Measurements from ENCODE around the gene PADI2. TPM values are rescaled to one million over a fixed set of nuclear protein-coding genes. Genes with fewer than 3 reads are reported as not detected.

PADI2 gene
- total and polyA plus RNA-seq, 2 experiments from 2014 or later = 1.7 to 4.3 TPM

GRCh38 chr1:17045150-17045549, 74.1 kb downstream of the PADI2 start (continued):
- TF ChIP-seq REST (IDR thresholded peaks at IDR 0.05; ENCODE audit: unreplicated experiment) (no peak), EZH2 (IDR thresholded peaks at IDR 0.05; ENCODE audit: low read depth, unreplicated experiment) (no peak), ZNF331 (CRISPR knock-in tag; IDR thresholded peaks at IDR 0.05; ENCODE audit: low read depth) (no peak), JUNB (IDR thresholded peaks at IDR 0.05; ENCODE audit: unreplicated experiment) (no peak), EZH2phosphoT487 (IDR thresholded peaks at IDR 0.05; ENCODE audit: unreplicated experiment) (no peak), POLR2AphosphoS5 (IDR thresholded peaks at IDR 0.05; ENCODE audit: low read depth) (no peak)

DNA sequence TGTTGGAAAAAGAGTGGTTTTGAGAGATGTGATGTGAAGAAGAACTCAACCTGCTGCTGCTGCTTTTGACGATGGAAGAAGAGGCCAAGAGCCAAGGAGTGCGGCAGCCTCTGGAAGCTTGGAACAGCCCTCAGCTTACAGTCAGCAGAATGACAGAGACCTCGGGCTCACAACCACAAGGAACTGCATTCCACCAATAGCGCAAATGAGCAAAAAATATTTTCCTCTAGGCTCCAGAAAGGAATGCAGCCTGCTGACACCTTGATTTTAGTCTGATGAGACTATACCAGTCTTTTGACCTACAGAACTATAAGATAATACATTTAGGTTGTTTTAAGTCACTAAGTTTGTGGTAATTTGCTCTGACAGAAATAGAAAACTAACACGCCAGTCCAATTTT, 75.6 kb downstream of the PADI2 start:
- Histone ChIP-seq H4K20me1 (replicated peaks; ENCODE audit: insufficient read depth) (peaks cover 10% of the 10 kb centered on the region), H3K9me2 (ENCODE audit: insufficient read depth) (no peaks in the 10 kb centered on the region), H3K27me3 (ENCODE audit: insufficient read depth) (no peaks in the 10 kb centered on the region), H3K79me2 (replicated peaks; ENCODE audit: insufficient read depth) (peaks cover 18% of the 10 kb centered on the region), H3K4me2 (no peak overlapping the region), H3K4me1 (ENCODE audit: insufficient read depth) (no peaks in the 10 kb centered on the region), H2AFZ (no peak overlapping the region), H3K27ac (ENCODE audit: low read depth) (no peak overlapping the region), H3F3A (replicated peaks; ENCODE audit: low read depth) (peaks cover 14% of the 10 kb centered on the region), H3K4me3 (no peak overlapping the region), H3K36me3 (ENCODE audit: insufficient read depth) (peaks cover 27% of the 10 kb centered on the region)
- no peaks in the 10 kb centered on the region for H3K9me3 Mint-ChIP-seq
- H3K36me3 Mint-ChIP-seq (ENCODE audit: low read depth) = peaks cover 40% of the 10 kb centered on the region; the same call in 2 of the 3 replicates
- H3K27ac Mint-ChIP-seq = no peak overlapping the region
- H3K4me1 Mint-ChIP-seq = peaks cover 4% of the 10 kb centered on the region; the same call in 2 of the 3 replicates
- no peak for TF ChIP-seq CREB1 (CRISPR knock-in tag; IDR thresholded peaks at IDR 0.05; ENCODE audit: low read depth)
- TF ChIP-seq ZNF331 (CRISPR knock-in tag; IDR thresholded peaks at IDR 0.05; ENCODE audit: low read depth) = no peak
- no peak for TF ChIP-seq ZNF114 (CRISPR knock-in tag; IDR thresholded peaks at IDR 0.05)
- no peak for ATAC-seq
- H3K4me3 Mint-ChIP-seq = no peak overlapping the region
- no peak for DNase-seq (ENCODE audit: low spot score)
- H3K27me3 Mint-ChIP-seq (ENCODE audit: insufficient read depth, low read depth, poor library complexity) = peaks cover 2% of the 10 kb centered on the region

GRCh38 chr1:17040135-17040534, 79.1 kb downstream of the PADI2 start:
- Histone ChIP-seq H3K4me1 (ENCODE audit: insufficient read depth) (peaks cover 12% of the 10 kb centered on the region), H4K20me1 (replicated peaks; ENCODE audit: insufficient read depth) (peaks cover 9% of the 10 kb centered on the region), H3K79me2 (replicated peaks; ENCODE audit: insufficient read depth) (peaks cover 13% of the 10 kb centered on the region), H3K4me2 (no peak overlapping the region), H2AFZ (no peak overlapping the region), H3K27ac (ENCODE audit: low read depth) (0 out of 2 replicates have a peak overlapping the region, but pooled peaks have one; percentile 65), H3K27me3 (ENCODE audit: insufficient read depth) (no peaks in the 10 kb centered on the region), H3K36me3 (ENCODE audit: insufficient read depth) (peaks cover 33% of the 10 kb centered on the region), H3K4me3 (no peak overlapping the region), H3F3A (replicated peaks; ENCODE audit: low read depth) (peaks cover 4% of the 10 kb centered on the region), H3K9me2 (ENCODE audit: insufficient read depth) (no peaks in the 10 kb centered on the region)
- ATAC-seq = no peak
- TF ChIP-seq REST (IDR thresholded peaks at IDR 0.05; ENCODE audit: unreplicated experiment) (no peak), STAT1 (IDR thresholded peaks at IDR 0.05; ENCODE audit: unreplicated experiment) (no peak), ZNF331 (CRISPR knock-in tag; IDR thresholded peaks at IDR 0.05; ENCODE audit: low read depth) (no peak), POLR2AphosphoS5 (IDR thresholded peaks at IDR 0.05; ENCODE audit: low read depth) (no peak), JUNB (IDR thresholded peaks at IDR 0.05; ENCODE audit: unreplicated experiment) (no peak), EZH2 (IDR thresholded peaks at IDR 0.05; ENCODE audit: low read depth, unreplicated experiment) (no peak), NANOG (IDR thresholded peaks at IDR 0.05; ENCODE audit: borderline replicate concordance) (no peak), CTCF (conservative IDR thresholded peaks at IDR 0.05; ENCODE audit: low read depth in 2 of 2) (no peak), CREB1 (CRISPR knock-in tag; IDR thresholded peaks at IDR 0.05; ENCODE audit: low read depth) (no peak)
- no peak for DNase-seq (ENCODE audit: low spot score)
- Mint-ChIP-seq H3K27ac (no peak overlapping the region), H3K4me3 (no peak overlapping the region), H3K4me1 (no peaks in the 10 kb centered on the region), H3K27me3 (ENCODE audit: insufficient read depth, low read depth, poor library complexity) (no peaks in the 10 kb centered on the region), H3K36me3 (ENCODE audit: low read depth) (peaks cover 43% of the 10 kb centered on the region; the same call in 2 of the 3 replicates), H3K9me3 (no peaks in the 10 kb centered on the region)
